C4-2B (cell line): ENCODE data around the gene ODAM.

Experiments used
- ZFX ChIP-seq: fragments of 450-650 bp; IDR thresholded peaks from 2 replicates; pipeline ENCODE4 v1.6.1; 2017
- TF ChIP-seq, protein P1 (sequence below): fragments of 450-650 bp; conservative IDR thresholded peaks from 2 replicates; pipeline ENCODE4 v1.5.1; 2017; ENCODE audit warnings: mild to moderate bottlenecking

DNA sequence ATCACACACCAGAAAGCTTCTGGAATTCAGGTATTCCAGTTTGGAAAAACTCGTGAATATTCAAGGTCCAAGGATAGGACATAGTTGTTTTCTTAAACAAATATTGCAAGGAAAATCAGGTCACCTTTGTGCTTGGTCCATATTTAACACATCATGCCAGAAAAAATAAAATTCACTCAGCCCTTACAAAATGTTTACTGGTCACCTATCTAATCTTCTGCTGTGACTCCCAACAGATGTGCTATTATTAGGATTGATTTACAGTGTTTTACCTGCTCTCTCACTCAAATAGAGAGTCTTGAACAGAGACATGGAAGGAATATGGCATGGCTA lies 56.4 kb downstream of the ODAM start:
- TF ChIP-seq, protein P1, sequence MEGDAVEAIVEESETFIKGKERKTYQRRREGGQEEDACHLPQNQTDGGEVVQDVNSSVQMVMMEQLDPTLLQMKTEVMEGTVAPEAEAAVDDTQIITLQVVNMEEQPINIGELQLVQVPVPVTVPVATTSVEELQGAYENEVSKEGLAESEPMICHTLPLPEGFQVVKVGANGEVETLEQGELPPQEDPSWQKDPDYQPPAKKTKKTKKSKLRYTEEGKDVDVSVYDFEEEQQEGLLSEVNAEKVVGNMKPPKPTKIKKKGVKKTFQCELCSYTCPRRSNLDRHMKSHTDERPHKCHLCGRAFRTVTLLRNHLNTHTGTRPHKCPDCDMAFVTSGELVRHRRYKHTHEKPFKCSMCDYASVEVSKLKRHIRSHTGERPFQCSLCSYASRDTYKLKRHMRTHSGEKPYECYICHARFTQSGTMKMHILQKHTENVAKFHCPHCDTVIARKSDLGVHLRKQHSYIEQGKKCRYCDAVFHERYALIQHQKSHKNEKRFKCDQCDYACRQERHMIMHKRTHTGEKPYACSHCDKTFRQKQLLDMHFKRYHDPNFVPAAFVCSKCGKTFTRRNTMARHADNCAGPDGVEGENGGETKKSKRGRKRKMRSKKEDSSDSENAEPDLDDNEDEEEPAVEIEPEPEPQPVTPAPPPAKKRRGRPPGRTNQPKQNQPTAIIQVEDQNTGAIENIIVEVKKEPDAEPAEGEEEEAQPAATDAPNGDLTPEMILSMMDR: no peak
- TF ChIP-seq ZFX: no peak
